ENCODE results near the gene SPATA18. TPM values are rescaled to one million over a fixed set of nuclear protein-coding genes. Genes with fewer than 3 reads are reported as not detected.
"Not testable (repeated sequence)": the region's sequence is repeated elsewhere in the genome, so short reads cannot be mapped to it uniquely, and the experiment has no call there.

Gene SPATA18
- total RNA-seq, 1 experiment from 2014 or later, result not detected

DNA sequence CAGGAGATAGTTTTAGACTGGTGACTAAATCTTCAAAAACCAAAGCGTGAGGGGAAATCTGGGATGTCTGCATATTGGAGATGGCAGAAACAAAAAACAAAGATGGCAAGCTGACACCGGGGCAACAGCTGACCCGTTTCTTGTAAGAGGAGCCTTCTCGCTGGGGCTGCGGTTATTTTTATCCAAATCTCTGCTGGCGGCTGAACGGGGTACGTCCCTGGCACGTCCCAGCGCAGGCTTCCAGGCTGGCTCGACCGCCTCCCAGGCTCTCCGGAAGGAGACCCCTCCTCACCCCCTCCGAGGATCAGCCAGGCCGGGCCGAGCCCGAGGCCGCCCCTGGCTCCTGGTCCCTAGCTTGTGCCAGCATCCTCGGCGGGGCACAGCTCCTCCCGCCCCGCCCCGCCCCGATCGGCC, 13.4 kb upstream of the SPATA18 start:
- peak overlapping the region; percentile 87 for H3K4me3 ChIP-seq
- peaks cover 16% of the 10 kb centered on the region for H3K27me3 ChIP-seq
- peak; percentile 80 for DNase-seq
- peaks cover 27% of the 10 kb centered on the region for H3K36me3 ChIP-seq
- no peaks in the 10 kb centered on the region for H3K9me3 ChIP-seq

DNA sequence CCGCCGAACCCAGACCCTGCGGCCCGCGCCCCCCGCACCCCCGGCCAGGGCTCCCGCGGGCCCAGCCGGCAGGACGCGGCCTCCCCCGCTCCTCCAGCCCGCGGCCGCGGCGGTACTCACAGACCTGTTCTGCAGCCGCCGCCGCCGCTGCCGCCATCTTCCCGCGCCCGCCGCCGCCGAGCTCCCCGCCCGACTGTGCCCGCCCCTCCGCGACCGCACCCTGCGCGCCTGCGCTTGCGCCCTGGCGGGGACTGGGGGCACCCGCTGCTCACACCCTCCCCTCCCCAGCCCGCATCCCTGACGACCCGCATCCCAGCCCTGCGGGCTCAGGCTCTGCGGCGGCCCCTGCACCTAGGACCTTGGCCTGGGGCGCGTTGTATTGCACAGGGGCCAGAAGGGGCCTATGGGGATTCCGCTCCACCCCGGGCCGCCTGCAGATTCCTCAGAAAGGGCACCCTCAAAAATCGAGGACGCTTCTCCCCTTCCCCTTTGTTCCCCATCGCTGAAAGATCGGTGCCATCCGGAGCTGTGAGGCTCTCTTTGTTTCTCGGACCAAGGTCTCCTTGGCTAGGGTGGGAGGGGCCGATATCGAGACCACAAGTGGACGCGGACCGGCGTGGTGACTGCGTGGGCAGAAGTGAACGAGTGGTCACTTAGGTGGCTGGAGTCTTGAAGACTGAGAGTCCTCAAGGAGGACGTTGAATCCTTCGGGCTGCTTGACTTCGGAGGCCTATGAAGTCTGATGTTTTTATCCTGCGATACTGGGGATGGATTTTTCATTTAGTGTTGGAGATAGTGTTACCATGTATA, 12.8 kb upstream of the SPATA18 start, which contains the start of gene SGCB:
SGCB (minus strand) TSS at position 197 of the 810 bp plus-strand sequence; CDS start at position 157, 40 bp downstream.
- Histone ChIP-seq H3K36me3 (peaks cover 21% of the 10 kb centered on the region), H3K4me3 (peak within 1 kb of the TSS; percentile 87), H3K9me3 (no peaks in the 10 kb centered on the region), H3K27me3 (peaks cover 20% of the 10 kb centered on the region)
- DNase-seq, result peak; percentile 94

DNA sequence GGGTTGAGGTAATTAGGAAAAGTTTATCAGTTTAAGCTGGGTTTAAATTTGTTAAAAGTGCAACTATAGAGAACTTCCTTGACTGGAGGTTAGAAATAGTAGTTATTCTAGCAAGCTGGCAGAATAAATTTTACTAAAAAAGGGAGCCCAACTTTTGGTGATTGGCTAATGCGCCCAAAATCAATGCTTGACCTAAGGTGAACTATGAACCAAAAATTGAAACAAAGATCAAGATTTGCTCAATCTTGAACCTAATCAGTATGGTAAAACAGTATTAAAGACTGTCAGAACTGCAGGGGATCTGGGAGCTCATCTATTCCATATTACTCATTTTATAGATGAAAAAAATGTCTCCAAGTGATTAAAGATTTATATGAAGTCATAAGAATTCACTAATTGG, 6.1 kb upstream of the SPATA18 start:
- peaks cover 33% of the 10 kb centered on the region for H3K27me3 ChIP-seq
- no peaks in the 10 kb centered on the region for H3K36me3 ChIP-seq
- H3K9me3 ChIP-seq, result no peaks in the 10 kb centered on the region
- no peak for DNase-seq
- H3K4me3 ChIP-seq, result no peak overlapping the region

DNA sequence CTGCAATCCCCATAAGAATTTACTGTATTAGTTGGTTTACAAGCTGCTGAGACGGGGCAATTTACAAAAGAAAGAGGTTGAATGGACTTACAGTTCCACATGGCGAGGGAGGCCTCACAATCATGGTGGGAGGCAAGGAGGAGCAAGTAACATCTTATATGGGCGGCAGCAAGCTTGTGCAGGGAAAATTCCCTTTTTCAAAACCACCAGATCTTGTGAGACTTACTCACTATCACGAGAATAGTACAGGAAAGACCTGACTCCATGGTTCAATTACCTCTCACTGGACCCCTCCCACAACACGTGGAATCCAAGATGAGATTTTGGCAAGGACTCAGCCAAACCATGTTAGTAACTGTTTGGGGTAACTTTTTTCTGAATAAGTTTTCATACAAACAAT, 1.8 kb upstream of the SPATA18 start:
- Histone ChIP-seq H3K36me3 (no peaks in the 10 kb centered on the region), H3K27me3 (peaks cover 53% of the 10 kb centered on the region), H3K9me3 (peaks cover 5% of the 10 kb centered on the region; the same call in 1 of the 2 replicates), H3K4me3 (no peak overlapping the region)
- no peak for DNase-seq

DNA sequence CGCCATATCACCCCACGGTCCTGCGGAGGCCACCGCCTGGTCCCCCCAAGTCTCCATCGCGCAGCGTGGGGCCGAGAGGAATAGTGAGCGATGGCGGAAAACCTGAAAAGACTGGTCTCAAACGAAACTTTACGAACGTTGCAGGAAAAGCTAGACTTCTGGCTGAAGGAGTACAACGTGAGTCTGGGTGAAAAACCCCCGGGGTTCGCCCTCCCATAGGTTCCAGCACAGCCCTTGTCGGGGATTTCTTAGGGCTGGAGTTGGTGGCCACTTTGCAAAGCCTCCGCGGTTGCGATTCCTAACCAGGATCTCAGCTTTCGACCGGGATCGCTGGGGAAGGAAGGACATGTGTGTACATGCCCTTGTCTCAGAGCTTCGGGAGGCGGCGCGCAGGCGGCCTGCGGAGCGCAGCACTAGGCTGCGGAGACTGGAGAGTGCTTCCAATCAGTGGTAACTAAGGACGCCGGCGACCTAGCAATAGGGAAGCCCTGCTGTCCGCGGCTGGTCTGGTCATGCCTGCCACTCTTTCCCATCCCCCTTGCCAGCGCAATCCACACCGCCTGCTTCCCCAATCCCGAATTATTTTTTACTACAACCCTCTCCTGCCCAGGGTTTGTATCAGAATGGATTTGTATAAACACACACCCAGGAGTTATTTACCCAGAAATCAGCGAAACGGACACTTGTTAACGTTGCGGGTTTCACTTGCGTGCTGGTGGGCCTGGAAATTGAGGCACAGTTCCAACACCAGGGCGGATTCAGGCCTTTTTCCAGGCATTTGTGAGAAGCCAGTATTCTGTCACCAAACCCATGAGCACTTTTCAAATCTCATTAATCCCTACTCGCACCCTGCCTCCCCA, 741 bp downstream of the SPATA18 start:
- peak overlapping the region; percentile 30 for H3K4me3 ChIP-seq
- no peaks in the 10 kb centered on the region for H3K36me3 ChIP-seq
- DNase-seq, result peak; percentile 14
- peaks cover 5% of the 10 kb centered on the region; the same call in 1 of the 2 replicates for H3K9me3 ChIP-seq
- peaks cover 49% of the 10 kb centered on the region for H3K27me3 ChIP-seq

DNA sequence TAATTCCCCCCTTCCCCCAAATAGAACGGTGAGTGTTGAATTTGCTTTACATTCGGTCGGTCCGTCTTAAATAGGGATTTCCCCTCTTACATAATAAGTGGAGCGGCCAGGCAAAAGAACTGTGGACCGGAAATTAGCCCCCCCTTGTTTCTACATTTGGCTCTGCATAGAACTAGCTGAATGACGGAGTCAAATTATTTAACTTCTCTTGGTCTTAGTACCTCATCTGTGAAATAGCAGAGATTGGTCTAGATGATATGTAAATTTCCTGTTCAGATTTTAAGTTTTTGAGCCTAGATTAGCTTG, 1.3 kb downstream of the SPATA18 start:
- H3K36me3 ChIP-seq, result no peaks in the 10 kb centered on the region
- H3K4me3 ChIP-seq, result no peak overlapping the region
- H3K9me3 ChIP-seq, result peaks cover 5% of the 10 kb centered on the region; the same call in 1 of the 2 replicates
- DNase-seq, result no peak
- H3K27me3 ChIP-seq, result peaks cover 45% of the 10 kb centered on the region

DNA sequence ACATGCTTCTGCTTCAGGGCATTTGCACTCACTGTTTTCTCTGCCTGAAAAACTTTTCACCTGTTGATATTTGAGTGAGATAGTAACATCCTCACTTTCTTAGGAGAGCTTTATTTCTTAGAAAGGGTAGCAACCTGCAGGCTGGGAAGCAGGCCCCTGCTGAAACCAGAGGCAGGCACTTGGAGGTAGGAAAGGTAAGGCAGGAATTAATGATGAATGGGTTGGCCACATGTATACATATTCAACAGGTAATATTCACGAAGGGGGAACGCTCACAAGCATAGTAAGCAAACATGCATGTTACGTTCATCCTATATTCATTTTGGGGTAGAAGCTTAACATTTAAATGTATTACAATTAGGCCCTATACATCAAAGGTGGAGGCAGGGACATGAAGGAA, 3.1 kb downstream of the SPATA18 start:
- H3K36me3 ChIP-seq, result no peaks in the 10 kb centered on the region
- H3K4me3 ChIP-seq, result no peak overlapping the region
- H3K27me3 ChIP-seq, result peaks cover 42% of the 10 kb centered on the region
- peaks cover 5% of the 10 kb centered on the region; the same call in 1 of the 2 replicates for H3K9me3 ChIP-seq
- DNase-seq, result no peak

DNA sequence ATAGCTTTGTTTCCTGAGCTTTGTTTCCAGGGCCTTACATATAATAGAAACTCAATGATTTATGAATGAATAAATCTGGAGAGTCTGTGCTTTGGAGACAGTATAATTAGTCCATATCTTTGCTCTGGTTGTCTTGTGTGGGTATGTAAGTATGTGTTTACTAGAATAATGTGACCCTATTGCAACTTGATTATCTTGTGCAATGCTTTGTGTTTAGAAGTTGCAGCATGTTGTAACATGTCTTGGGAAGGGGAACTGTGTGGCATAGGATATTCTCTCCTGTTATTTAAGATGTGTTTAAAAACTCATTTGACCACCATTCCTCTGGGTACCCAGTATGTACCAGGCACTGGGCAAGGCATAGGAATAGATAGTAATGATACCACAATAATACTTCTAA, 6.1 kb downstream of the SPATA18 start:
- H3K9me3 ChIP-seq, result no peaks in the 10 kb centered on the region
- no peak overlapping the region for H3K4me3 ChIP-seq
- no peaks in the 10 kb centered on the region for H3K36me3 ChIP-seq
- H3K27me3 ChIP-seq, result peaks cover 22% of the 10 kb centered on the region
- no peak for DNase-seq

DNA sequence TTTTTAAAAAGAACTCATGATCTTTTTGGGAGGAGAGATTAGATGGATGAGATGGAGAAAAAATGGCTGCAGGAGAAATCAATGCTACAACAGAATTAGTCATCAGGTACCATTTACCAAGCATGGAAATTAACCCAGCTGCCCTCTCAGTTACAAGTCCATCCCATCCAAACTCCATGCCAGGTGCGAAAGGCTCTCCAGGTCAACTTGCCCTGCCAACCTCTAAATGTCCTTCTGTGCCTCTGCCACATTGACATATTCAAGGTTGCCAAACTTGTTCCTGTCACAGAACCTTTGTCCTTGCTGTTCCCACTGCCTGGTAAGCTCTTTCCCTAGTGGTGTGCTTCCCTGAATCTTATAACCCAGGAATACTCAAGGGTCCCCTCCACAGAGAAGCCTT, 7.2 kb downstream of the SPATA18 start:
- Histone ChIP-seq H3K27me3 (peaks cover 20% of the 10 kb centered on the region), H3K4me3 (no peak overlapping the region), H3K9me3 (no peaks in the 10 kb centered on the region), H3K36me3 (no peaks in the 10 kb centered on the region)
- no peak for DNase-seq

DNA sequence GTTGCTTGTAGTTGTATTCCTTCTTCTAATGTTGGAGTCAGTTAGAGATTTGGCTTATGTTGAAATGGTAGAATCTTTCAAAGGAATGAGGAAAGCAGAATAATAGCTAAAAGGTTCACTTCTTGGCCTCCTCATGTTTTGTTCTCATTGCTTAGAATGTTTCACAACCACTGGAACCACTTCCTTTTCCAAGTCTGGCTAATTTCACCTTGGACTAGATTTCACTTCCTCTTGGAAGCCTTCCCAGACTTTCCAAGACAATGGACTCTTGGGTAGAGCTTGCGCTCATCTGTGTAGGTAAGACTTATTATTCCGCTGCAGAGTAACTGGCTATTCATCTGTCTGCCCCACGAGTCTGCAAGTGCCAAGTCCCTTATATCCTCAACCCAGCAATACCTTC, 8.3 kb downstream of the SPATA18 start:
- Histone ChIP-seq H3K9me3 (no peaks in the 10 kb centered on the region), H3K36me3 (no peaks in the 10 kb centered on the region), H3K4me3 (no peak overlapping the region), H3K27me3 (peaks cover 23% of the 10 kb centered on the region)
- DNase-seq, result no peak

DNA sequence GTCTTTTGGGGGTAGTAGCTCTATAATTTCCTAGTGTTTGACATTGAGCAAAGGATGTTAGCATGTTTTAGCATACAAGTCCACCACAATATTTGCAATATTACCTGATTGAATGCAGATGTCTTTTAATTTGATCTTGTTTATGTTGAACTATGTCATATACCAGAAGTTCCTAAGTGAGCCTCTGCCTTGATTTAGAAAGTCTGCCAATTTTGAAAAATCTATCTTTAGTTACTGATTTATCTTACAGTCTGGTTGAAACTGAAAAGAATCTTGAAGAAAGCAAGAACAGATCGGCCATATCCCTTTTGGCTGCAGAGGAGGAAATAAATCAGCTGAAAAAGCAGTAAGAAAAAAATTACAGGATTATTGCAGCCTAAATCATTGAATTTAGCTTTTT, 18.5 kb downstream of the SPATA18 start:
- peaks cover 3% of the 10 kb centered on the region; the same call in 1 of the 2 replicates for H3K9me3 ChIP-seq
- no peaks in the 10 kb centered on the region for H3K36me3 ChIP-seq
- peaks cover 68% of the 10 kb centered on the region for H3K27me3 ChIP-seq
- DNase-seq, result no peak
- no peak overlapping the region for H3K4me3 ChIP-seq

DNA sequence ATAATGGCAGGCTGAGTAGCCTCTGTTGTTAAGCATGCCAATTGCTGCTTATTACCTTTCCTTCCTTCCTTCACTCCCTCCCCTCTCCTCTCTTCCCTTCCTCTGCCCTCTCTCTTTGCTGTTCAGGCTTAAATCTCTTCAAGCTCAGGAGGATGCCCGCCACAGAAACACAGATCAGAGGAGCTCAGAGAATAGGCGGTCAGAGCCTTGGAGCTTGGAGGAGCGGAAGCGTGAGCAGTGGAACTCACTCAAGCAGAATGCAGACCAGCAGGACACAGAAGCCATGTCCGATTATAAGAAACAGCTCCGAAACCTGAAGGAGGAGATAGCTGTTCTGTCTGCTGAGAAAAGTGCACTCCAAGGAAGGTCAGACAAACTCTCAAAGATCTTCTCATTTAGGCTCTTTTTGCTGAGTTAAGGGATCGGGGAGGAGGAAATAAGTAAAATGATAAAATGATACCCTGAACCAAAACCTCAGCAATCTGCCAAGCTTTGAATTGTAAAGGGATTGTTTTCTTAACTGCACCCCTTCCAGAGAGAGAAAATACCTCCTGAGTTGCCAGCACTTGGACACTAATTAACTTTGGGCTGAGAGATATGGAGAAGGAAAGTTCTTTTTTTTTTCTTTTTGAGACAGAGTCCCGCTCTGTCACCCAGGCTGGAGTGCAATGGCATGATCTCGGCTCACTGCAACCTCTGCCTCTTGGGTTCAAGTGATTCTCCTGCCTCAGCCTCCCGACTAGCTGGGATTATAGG, 20.9 kb downstream of the SPATA18 start:
- Histone ChIP-seq H3K27me3 (peaks cover 55% of the 10 kb centered on the region), H3K9me3 (peaks cover 2% of the 10 kb centered on the region; the same call in 1 of the 2 replicates), H3K4me3 (no peak overlapping the region), H3K36me3 (no peaks in the 10 kb centered on the region)
- DNase-seq, result no peak

DNA sequence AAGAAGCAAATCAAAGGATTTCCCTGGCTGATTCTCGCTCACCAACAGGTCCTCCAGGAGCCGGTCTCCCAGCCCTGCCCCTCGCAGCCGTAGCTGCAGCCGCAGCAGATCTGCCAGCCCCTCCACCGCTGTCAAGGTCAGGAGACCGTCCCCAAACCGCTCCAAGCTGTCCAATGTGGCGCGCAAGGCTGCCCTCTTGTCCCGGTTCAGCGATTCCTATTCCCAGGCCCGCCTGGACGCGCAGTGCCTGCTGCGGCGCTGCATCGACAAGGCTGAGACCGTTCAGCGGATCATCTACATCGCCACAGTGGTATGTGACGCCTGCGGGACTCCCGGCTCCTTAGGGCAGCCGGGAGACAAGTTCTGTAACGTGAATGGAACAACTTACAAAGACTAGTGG, 25.6 kb downstream of the SPATA18 start:
- Histone ChIP-seq H3K9me3 (no peaks in the 10 kb centered on the region), H3K36me3 (no peaks in the 10 kb centered on the region), H3K27me3 (peaks cover 36% of the 10 kb centered on the region), H3K4me3 (no peak overlapping the region)
- no peak for DNase-seq

DNA sequence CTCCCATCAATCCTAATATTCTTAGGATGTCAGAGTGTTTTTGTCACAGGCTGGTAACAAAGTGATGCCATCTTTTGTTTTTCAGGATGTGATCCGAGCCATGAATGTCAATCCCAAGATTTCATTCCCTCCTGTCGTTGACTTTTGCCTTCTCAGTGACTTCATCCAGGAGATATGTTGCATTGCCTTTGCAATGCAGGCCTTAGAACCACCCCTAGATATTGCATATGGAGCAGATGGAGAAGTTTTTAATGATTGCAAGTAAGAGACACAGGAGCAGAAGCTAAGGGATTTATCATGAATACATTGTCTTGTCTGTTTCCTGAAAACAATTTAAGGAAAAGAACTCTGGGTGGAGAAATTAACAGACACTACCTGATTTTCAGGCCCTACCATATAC, 28.6 kb downstream of the SPATA18 start:
- Histone ChIP-seq H3K9me3 (no peaks in the 10 kb centered on the region), H3K27me3 (peaks cover 46% of the 10 kb centered on the region), H3K4me3 (no peak overlapping the region), H3K36me3 (no peaks in the 10 kb centered on the region)
- DNase-seq, result no peak

DNA sequence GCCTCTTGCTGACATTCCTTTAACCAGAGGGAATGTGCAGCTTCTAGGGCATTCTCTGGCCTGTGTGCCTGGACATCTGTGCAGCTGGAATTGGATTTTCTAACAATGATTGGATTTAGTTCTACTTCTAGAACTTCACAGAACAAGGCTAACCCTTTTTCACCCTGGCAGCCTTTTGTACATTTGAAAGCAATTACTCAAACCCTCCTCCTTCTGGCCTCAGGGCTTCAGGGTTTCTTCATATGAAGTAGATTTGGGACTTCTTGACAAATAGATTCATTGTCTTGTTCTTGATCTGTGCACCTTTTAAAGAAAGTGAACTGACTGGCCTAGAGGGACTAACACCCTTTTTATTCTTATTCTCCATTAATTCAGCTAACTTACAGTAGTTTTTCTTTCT, 30.1 kb downstream of the SPATA18 start:
- Histone ChIP-seq H3K4me3 (no peak overlapping the region), H3K9me3 (peaks cover under 1% of the 10 kb centered on the region), H3K36me3 (no peaks in the 10 kb centered on the region), H3K27me3 (peaks cover 52% of the 10 kb centered on the region)
- no peak for DNase-seq

DNA sequence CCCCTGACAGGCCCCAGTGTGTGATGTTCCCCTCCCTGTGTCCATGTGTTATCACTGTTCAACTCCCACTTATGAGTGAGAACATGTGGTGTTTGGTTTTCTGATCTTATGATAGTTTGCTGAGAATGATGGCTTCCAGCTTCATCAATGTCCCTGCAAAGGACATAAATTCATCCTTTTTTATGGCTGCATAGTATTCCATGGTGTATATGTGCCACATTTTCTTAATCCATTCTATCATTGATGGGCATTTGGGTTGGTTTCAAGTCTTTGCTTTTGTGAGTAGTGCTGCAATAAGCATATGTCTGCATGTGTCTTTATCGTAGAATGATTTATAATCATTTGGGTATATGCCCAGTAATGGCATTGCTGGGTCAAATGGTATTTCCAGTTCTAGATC, 35.3 kb downstream of the SPATA18 start:
- not testable (repeated sequence) for H3K36me3 ChIP-seq

DNA sequence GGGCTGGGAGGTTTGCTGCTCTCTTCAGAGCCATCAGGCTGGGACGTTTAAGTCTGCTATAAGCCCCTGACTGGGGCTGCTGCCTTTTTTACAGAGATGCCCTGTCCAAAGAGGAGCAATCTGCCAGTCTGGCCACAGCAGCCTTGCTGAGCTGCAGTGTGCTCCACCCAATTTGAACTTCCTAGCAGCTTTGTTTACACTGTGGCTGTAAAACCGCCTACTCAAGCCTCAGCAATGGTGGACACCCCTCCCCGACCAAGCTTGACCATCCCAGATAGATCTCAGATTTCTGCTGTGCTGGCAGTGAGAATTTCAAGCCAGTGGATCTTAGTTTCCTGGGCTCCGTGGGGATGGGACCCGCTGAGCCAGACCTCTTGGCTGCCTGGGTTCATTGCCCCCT, 40.7 kb downstream of the SPATA18 start:
- Histone ChIP-seq H3K4me3 (no peak overlapping the region), H3K9me3 (no peaks in the 10 kb centered on the region), H3K36me3 (no peaks in the 10 kb centered on the region), H3K27me3 (peaks cover 26% of the 10 kb centered on the region)
- peak; percentile 59 for DNase-seq

More for the DNA sequence above, 35.3 kb downstream of the SPATA18 start:
- not testable (repeated sequence) for H3K9me3 ChIP-seq, DNase-seq, H3K4me3 ChIP-seq
- H3K27me3 ChIP-seq, result peaks cover 55% of the 10 kb centered on the region

Data from MG63 (cell line).